GM19324 (cell line): ENCODE data around the gene SP8.
A peak's percentile ranks its signal among the peaks of the same experiment; 100 is the strongest.
"Not testable (repeated sequence)": the region's sequence is repeated elsewhere in the genome, so short reads cannot be mapped to it uniquely, and the experiment has no call there.

Experiments used
- ATAC-seq: cut with Tn5 transposase; IDR thresholded peaks from one replicate; pipeline ENCODE4 v1.9.1; 2021; ENCODE audit warnings: mild to moderate bottlenecking, moderate library complexity; ENCODE audit not compliant: unreplicated experiment, low FRiP score

SP8 gene

GRCh38 chr7:20786779-20787659 is at the start of gene SP8:
SP8 (minus strand) TSS chr7:20786886; CDS start chr7:20786798, 88 bp downstream.
- no peak for ATAC-seq

DNA sequence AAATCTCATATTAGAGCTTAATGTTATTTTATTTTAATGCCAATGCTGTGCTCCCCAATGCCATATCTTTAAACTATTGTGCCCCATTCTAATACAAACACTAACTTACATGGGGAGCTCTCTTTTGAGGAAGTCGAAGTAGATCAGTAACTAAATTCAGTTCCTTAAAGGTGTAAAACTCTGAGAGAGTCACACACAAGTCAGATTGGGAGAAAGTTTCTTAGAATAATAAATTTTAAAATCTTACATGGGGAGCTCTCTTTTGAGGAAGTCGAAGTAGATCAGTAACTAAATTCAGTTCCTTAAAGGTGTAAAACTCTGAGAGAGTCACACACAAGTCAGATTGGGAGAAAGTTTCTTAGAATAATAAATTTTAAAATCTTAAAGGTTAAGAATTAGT is 49.7 kb upstream of the SP8 start:
- ATAC-seq = peak; percentile 77

GRCh38 chr7:20835111-20835750 is 48.5 kb upstream of the SP8 start:
- no peak for ATAC-seq

GRCh38 chr7:20834656-20835055 is 48.0 kb upstream of the SP8 start:
- ATAC-seq = no peak

DNA sequence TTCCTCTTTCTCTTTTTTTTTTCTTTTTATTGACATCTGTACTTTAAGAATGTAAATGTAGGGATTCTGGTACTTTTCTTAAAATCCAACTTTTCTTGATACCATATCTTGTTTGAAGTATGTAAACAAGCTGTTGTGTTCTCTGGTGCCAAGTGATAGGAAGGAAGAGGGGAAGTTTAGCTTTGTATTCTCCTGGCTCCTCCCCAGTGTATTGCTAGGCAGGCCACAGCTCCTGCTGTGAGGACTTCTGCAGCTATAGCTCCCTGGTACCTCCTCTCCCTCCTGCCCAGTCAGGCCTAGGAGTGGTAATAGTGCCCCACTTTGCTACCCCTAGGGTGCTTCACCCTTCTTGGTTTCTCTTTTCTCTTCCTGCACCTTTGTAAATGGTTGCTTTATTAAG is 45.3 kb upstream of the SP8 start:
- ATAC-seq = no peak

DNA sequence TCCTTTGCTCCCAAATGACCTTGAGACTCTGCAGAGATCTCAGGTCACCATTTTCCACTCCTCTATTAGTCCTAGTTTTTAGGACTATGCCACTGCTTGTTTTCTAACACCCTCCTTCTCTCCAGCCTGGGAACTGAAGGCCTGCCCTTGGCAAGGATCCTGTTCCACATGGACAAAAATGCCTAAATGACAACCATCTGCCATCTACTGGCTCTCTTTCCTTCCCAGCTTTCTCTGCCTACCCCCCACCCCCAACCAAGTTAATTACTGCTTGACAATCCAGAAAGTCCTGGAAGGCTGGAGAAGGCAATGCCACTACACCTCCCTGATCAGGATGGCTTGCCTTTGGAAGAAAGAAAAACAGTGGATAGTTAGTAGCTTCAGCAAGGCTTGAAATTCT is 44.8 kb upstream of the SP8 start:
- no peak for ATAC-seq

- no peak for ATAC-seq
Observed at GRCh38 chr7:20828947-20829346, 42.3 kb upstream of the SP8 start.

DNA sequence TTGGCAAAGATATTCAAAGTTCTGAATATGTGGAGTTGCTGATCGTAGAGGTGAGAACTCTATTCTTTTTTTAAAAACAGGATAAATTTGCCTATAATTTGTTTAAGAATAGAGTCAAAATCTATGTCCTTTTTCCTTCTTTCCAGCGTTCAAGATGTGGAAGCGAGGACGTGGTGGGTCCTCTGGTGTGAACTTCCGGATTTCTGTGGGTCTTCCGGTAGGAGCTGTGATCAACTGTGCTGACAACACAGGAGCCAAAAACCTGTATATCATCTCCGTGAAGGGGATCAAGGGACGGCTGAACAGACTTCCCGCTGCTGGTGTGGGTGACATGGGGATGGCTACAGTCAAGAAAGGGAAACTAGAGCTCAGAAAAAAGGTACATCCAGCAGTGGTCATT is 40.5 kb upstream of the SP8 start:
- no peak for ATAC-seq

DNA sequence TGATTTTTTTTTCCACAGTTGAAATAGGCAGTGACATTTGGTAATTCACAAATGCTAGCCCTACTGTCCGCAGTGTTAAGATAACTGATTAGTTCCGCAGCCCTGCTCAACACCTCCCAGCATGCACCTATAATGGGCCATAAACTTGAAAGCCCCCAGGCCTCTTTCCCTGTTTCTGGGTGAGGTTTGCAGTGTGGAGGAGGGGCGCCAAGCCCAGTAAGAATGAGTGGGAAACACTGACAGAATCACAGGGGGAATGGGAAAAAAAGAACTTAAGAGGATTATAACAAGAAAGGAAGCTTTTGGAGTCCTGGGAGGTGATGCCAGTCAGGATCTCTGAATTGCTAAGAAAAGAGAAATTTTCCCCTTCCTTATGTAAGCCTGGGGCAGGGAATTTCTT is 39.6 kb upstream of the SP8 start:
- ATAC-seq = no peak

GRCh38 chr7:20825555-20825954 is 38.9 kb upstream of the SP8 start:
- no peak for ATAC-seq

DNA sequence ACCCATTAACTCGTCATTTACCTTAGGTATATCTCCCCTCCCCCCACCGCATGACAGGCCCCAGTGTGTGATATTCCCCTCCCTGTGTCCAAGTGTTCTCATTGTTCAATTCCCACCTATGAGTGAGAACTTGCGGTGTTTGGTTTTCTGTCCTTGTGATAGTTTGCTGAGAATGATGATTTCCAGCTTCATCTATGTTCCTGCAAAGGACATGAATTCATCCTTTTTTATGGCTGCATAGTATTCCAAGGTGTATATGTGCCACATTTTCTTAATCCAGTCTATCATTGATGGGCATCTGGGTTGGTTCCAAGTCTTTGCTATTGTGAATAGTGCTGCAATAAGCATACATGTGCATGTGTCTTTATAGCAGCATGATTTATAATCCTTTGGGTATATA is 34.7 kb upstream of the SP8 start:
- ATAC-seq = not testable (repeated sequence)

GRCh38 chr7:20816372-20816959 is 29.8 kb upstream of the SP8 start:
- ATAC-seq = no peak

GRCh38 chr7:20804345-20804744 is 17.7 kb upstream of the SP8 start:
- ATAC-seq = no peak

DNA sequence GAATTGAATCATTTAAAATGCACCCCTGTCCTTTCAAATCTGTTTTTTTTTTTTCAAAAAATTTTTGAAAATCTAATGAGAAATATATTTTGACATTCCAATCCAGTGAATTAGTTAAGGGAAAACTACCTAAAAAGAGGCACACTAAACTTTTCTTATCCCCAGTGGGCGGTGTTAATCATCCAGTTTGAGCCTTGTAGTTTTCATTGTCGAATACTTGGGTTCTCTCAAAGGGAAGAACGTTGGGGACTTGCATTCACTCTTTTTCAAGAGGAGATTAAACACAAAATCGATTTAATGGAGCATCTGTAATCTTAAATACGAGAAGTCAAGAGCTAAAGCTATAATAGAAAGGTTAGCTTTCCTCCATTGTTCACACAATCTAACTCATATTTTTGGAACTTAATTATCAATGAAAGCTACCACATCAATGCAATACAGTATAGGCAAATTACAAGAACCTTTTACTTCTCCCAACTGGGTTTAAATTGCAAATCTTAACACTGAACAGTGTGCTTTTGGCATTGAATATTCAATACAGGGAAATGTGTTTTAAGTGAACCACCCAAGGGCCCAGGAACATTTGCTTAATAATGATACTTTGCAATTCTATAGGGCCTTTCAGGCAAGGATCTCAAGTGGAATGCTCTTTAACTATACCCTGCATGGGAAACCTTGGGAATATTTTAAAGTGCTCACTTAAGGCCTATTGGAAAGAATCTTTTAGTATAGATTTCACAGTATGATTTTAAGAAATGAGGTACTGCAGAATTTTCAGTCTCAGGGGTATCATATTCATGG is 13.1 kb upstream of the SP8 start:
- ATAC-seq = no peak

GRCh38 chr7:20798694-20799121 is 12.0 kb upstream of the SP8 start:
- no peak for ATAC-seq

DNA sequence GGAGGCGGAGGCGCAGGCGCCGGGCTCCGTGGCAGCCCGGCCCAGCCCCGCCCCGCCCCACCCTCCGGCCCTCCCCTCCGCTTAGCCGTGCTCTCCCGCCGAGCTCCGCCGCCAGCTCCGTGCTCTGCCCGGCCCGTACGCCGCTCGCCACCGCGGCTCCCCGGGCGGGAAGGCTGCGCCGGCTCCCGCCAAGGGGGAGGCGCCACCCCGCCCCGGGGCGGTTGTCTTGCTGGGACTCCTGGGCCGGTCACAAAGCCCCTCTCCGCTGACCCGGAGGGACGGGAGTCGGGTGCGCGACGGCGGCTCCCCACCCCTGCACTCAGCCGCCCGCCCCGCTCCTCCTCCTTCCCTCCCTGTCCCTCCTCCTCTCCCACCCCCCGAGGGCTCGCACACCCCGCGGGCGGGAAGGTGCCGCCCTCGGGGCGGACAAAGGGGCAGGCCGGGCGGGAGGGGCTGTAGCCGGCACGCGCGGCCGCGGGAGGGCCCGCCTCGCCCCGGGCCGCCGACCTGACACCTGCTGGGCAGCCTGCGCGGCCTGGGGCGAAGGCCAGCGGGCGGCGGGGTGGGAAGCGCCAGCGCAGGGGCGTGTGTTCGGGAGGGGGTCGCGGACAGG is 11.5 kb upstream of the SP8 start:
- ATAC-seq = peak; percentile 89

DNA sequence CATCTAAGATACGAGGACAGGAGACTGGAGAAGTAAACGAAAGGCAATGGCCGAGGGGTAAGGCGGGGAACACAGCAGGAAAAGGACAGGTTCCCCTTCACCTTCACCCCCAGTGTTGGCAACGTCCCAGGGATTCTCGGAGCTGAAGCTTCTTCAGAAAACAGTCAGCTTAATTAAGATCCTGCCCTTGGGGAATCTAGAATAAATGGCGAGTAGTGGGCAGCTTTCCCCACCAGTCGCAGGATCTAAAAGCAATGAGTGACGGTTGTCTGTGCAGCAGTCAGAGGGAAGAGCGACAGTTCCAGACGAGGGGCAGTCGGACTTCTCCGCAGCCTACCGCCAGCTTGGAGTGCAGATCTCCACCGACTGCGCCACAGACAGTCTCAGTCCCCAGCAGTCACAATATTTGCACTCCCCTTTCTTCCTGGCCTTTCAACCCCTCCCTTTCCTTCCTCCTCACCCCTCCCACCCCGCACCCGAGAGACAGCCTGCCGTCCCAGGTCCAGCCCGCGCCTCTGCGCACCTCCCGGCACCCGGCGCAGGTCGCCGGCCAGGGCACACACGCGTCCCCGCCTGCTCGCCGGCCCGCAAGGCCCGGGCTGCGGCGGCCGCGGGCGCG is 10.9 kb upstream of the SP8 start:
- peak; percentile 71 for ATAC-seq

GRCh38 chr7:20797042-20797461 is 10.4 kb upstream of the SP8 start:
- ATAC-seq = no peak

GRCh38 chr7:20796500-20796899 is 9.8 kb upstream of the SP8 start:
- ATAC-seq = no peak

GRCh38 chr7:20795881-20796280 is 9.2 kb upstream of the SP8 start:
- ATAC-seq = no peak
